HCEC 1CT (cell line): ENCODE results near the gene OR1C1.
"Not testable (repeated sequence)": the region's sequence is repeated elsewhere in the genome, so short reads cannot be mapped to it uniquely, and the experiment has no call there.

Source experiments
- DNase-seq: peaks from one replicate; pipeline ENCODE4 v3.0.0-alpha.2; 2017

OR1C1 gene

GRCh38 chr1:247760456-247760855 lies at the start of gene OR1C1:
TSS of gene OR1C1 (minus strand) at chr1:247760556. CDS start at chr1:247758406, 2,150 bp downstream.
- DNase-seq = no peak

DNA sequence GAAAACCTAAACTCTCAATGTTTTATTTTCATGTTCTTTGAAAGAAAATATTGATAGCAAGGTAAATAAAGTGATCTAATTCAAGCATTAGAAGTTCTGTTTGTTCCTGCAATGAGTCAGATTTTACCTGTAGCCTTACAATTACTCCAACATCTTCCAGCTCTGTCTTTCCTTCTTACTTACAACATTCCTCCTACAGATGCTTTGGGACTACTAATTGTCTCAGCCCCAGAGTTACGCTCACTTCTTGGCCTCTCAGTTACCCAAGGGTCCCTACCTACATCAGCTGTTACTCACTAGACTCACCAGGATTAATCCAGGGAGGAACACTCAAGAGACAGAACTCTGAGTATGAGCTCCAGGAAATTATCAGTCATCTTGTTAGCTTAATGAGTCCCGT lies 37.2 kb upstream of the OR1C1 start:
- DNase-seq = no peak

DNA sequence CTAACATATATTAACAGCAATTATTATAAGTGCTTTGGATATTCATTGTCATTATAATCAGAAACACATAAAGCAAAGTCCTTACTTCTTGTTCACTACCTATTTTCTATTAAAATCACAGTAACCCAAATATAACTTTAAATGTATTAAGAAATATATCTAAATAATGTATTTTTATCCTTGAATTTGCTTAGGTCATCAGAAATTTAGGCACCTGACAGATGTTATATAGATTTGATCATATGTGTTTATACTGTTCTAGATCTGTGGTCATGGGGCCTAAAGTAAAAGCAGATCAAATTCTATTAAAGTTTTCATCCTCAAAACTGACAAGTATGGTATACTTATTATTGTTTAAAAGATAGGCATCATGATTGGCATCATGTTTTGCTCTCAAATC lies 9.2 kb upstream of the OR1C1 start:
- DNase-seq = no peak

- DNase-seq = peak; percentile 30
Observed at GRCh38 chr1:247754311-247754710, 6.0 kb downstream of the OR1C1 start.

- DNase-seq = no peak
Observed at GRCh38 chr1:247749870-247750269, 10.5 kb downstream of the OR1C1 start.

GRCh38 chr1:247748041-247748440 lies 12.3 kb downstream of the OR1C1 start, which contains the start of gene OR14A2:
TSS of gene OR14A2 (minus strand) at chr1:247748141.
- DNase-seq = no peak

DNA sequence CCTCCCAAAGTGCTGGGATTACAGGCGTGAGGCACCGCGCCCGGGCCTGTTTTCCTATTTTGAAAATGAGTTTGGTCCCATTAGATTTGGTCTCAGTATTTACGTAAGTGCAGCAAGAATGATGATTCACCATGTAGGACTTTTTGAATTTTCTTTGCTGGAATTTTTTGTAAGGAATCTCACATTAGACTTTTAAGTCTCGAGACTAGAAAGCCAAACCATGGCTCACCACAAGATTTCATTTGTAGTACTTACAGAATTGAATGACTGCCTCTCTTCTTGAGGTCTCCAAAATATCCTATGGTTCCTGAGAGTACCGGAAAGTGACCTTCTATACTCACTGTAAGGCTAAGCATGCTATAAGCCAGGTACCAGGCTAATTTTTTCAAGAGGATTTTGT lies 12.7 kb downstream of the OR1C1 start:
- DNase-seq = peak; percentile 72

GRCh38 chr1:247746391-247746935 lies 13.9 kb downstream of the OR1C1 start:
- peak; percentile 21 for DNase-seq

DNA sequence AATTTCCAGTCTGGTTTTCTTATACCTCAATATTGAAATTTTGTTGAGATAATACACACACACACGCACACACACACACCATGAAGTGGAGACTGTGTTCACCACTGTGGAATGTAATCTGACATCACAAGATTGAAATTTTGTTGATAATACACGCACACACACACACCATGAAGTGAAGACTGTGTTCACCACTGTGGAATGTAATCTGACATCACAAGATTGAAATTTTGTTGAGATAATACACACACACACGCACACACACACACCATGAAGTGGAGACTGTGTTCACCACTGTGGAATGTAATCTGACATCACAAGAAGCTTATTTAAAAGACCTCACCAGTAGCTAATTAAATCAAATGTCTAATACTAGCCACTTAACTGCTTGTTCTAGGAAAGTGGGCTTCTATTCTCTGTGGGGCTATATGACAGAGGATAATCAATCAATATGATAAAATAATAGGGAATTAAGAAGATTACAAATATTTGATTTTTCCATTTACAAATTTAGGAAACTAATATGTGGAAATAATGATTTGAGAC lies 18.1 kb downstream of the OR1C1 start:
- peak; percentile 66 for DNase-seq

- DNase-seq = no peak
Observed at GRCh38 chr1:247741756-247742155, 18.6 kb downstream of the OR1C1 start.

DNA sequence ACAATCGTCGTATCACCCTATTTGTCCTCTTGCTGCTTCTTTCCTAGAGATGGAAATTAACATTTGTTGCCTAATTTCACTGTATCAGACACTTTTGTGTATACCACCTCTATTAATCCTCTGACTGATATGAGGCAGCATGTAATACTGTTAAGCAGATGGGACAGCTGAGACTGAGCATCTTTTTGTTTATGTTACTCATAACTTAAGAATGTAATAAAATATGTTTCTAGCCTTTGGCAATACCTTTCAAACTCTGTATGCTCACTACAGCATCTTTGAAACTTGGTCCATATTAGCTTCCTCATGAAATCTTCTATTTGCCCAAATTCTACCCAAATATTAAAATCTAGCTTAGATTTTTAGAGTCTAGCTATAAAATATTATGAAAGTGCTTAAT lies 19.6 kb downstream of the OR1C1 start:
- DNase-seq = peak; percentile 67

GRCh38 chr1:247738315-247738714 lies 22.0 kb downstream of the OR1C1 start, which contains the start of gene OR14K1:
TSS of gene OR14K1 (plus strand) at chr1:247738615. CDS start at chr1:247738615, 0 bp downstream.
- DNase-seq = no peak

DNA sequence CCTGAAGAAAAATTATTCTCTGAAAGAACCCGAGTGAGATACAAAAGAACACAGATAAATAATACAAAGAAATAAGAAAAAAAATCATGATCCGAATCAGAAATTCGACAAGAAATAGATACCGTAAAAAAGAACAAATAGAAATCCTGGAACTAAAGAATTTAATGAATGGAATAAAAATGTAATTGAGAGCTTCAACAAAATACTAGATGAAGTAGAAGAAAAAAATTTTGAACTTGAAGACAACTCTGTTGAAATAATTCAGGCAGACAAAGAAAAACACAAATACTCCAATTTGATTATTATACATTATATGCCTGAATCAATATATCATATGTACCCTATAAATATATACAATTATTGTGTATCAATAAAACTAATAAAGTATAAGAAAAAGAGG lies 39.1 kb downstream of the OR1C1 start:
- DNase-seq = no peak

DNA sequence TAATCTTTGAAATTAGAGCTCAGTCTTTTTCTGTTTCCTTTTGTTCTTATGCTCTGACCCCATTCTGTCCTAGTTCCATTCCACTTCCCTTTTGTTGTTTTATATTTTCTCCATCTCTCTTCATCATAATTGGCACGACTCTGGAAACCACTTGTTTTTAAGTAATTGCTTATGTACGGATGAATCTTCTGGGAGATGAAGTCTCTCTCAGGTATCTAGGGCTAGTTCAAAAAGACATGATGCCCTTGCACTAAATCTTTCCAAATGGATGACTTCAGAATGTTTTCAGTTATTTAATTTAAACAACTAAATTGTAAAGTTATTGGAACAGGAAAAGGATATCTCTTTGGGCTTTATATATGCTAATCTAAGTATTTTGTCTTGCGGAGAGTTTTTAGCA lies 43.8 kb downstream of the OR1C1 start, which contains the start of gene OR6F1:
Gene OR6F1, minus strand, starts transcription at position 101 of the 400 bp plus-strand sequence. CDS start 3,891 bp downstream, outside the sequence.
- DNase-seq = no peak

- DNase-seq = no peak
Observed at GRCh38 chr1:247713753-247714152, 46.6 kb downstream of the OR1C1 start.

DNA sequence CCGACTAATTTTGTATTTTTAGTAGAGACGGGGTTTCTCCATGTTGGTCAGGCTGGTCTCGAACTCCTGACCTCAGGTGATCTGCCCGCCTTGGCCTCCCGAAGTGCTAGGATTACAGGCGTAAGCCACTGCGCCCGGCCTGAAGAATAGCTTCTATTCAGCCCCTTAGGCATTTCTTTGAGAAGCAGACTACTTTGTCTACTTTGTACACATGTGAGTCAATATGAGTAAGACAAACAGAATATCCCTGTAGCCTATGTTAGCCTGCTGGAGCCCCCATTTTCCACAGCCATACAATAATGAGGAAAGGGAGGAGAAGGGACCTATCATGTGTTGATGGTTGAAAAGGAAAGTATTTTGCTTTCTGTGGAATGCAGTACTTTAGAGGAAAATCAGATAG lies 49.7 kb downstream of the OR1C1 start:
- DNase-seq = not testable (repeated sequence)
